DND-41 (cell line): ENCODE results near the gene DENND5B.

Experiments
- EZH2 ChIP-seq: IDR thresholded peaks from 3 replicates; pipeline ENCODE4 v1.6.1; 2012; ENCODE audit warnings: borderline replicate concordance, low read depth, mild to moderate bottlenecking, moderate library complexity, low read length, inconsistent platforms; ENCODE audit not compliant: severe bottlenecking
- TF ChIP-seq, protein P1 (sequence below): IDR thresholded peaks from 2 replicates; pipeline ENCODE4 v1.5.1; 2012; ENCODE audit warnings: borderline replicate concordance, low read length, moderate library complexity, mild to moderate bottlenecking; ENCODE audit not compliant: poor library complexity, severe bottlenecking; ENCODE audit errors: extremely low read depth

DNA sequence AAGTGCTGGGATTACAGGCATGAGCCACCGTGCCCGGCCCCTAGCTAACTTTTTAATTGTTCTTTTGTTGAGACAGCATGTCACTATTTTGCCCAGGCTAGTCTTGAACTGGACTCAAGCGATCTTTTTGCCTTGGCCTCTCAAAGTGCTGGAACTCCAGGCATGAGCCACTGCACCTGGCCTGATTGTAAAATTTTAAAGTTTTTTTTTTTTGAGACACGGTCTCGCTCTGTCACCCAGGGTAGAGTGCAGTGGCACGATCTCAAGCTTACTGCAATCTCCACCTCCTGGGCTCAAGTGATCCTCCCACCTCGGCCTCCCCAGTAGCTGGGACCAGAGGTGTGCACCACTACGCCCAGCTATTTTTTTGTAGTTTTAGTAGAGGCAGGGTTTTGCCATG lies 185.9 kb downstream of the DENND5B start:
- TF ChIP-seq, protein P1, sequence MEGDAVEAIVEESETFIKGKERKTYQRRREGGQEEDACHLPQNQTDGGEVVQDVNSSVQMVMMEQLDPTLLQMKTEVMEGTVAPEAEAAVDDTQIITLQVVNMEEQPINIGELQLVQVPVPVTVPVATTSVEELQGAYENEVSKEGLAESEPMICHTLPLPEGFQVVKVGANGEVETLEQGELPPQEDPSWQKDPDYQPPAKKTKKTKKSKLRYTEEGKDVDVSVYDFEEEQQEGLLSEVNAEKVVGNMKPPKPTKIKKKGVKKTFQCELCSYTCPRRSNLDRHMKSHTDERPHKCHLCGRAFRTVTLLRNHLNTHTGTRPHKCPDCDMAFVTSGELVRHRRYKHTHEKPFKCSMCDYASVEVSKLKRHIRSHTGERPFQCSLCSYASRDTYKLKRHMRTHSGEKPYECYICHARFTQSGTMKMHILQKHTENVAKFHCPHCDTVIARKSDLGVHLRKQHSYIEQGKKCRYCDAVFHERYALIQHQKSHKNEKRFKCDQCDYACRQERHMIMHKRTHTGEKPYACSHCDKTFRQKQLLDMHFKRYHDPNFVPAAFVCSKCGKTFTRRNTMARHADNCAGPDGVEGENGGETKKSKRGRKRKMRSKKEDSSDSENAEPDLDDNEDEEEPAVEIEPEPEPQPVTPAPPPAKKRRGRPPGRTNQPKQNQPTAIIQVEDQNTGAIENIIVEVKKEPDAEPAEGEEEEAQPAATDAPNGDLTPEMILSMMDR: no peak
- TF ChIP-seq EZH2: no peak
